SJCRH30 (cell line): ENCODE measurements around the gene ZSWIM6. TPM values are rescaled to one million over a fixed set of nuclear protein-coding genes. Genes with fewer than 3 reads are reported as not detected.

Experiments
- DNase-seq, 2 experiments: peaks; one replicate each; pipeline ENCODE4 v3.0.0-alpha.2; 2015 to 2020
- H3K27ac ChIP-seq: fragments of 250-450 bp; sonication (Bioruptor Pico); 2 replicates; pipeline ENCODE4 v1.5.1; 2020; ENCODE audit warnings: mild to moderate bottlenecking, moderate library complexity
- H3K27me3 ChIP-seq: fragments of 250-450 bp; sonication (Bioruptor Pico); 2 replicates; pipeline ENCODE4 v1.5.1; 2020; ENCODE audit warnings: mild to moderate bottlenecking, moderate library complexity
- H3K36me3 ChIP-seq: fragments of 250-450 bp; sonication (Bioruptor Pico); 2 replicates; pipeline ENCODE4 v1.5.1; 2020; ENCODE audit warnings: mild to moderate bottlenecking, moderate library complexity
- H3K4me1 ChIP-seq: fragments of 250-450 bp; sonication (Bioruptor Pico); 2 replicates; pipeline ENCODE4 v1.5.1; 2020; ENCODE audit warnings: mild to moderate bottlenecking, moderate library complexity
- H3K4me3 ChIP-seq: fragments of 250-450 bp; sonication (Bioruptor Pico); 2 replicates; pipeline ENCODE4 v1.5.1; 2020; ENCODE audit warnings: mild to moderate bottlenecking, moderate library complexity
- H3K9me3 ChIP-seq: fragments of 250-450 bp; sonication (Bioruptor Pico); replicated peaks from 2 replicates; pipeline ENCODE4 v1.5.1; 2020; ENCODE audit warnings: mild to moderate bottlenecking, moderate library complexity
- total RNA-seq: library from RNA; depleted of rRNA; stranded (reverse); fragments of >200 nt; shearing (Covaris generic); gene quantifications from 2 replicates; pipeline ENCODE4 v1.2.3, GENCODE V29; 2014

Gene ZSWIM6
- total RNA-seq, 1 experiment from 2014 or later = 12.0 TPM

GRCh38 chr5:61461417-61461816, 129.4 kb downstream of the ZSWIM6 start:
- no peaks in the 10 kb centered on the region for H3K36me3 ChIP-seq
- DNase-seq = peak in 1 of 2 experiments; percentile 24
- H3K9me3 ChIP-seq = no peaks in the 10 kb centered on the region; the same call in 1 of the 2 replicates
- peaks cover 15% of the 10 kb centered on the region for H3K4me1 ChIP-seq
- H3K4me3 ChIP-seq = no peak overlapping the region
- H3K27me3 ChIP-seq = no peaks in the 10 kb centered on the region
- no peak overlapping the region for H3K27ac ChIP-seq

DNA sequence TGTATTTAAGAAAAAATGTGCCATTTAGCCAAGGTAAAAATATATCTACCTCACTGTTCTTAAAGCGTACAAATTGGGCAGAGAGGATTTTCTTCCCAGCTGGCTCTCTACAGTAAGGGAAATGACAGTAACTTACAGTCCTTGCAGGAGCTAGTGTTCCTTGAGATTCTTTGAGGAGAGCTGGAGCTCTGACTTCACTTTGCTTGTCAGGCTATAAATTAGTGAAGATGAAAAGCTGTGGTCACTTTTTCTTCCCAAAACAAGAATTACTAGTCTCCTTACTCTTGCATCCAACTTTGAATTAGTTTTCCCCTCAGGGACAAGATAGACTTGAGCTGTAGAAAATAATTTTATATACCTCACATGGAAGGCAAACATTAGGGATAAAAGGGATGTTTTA, 129.9 kb downstream of the ZSWIM6 start:
- peaks cover 15% of the 10 kb centered on the region for H3K4me1 ChIP-seq
- no peaks in the 10 kb centered on the region for H3K27me3 ChIP-seq
- no peaks in the 10 kb centered on the region; the same call in 1 of the 2 replicates for H3K9me3 ChIP-seq
- H3K36me3 ChIP-seq = no peaks in the 10 kb centered on the region
- no peak overlapping the region for H3K4me3 ChIP-seq
- H3K27ac ChIP-seq = no peak overlapping the region
- DNase-seq = no peak

- H3K36me3 ChIP-seq = no peaks in the 10 kb centered on the region
- H3K27me3 ChIP-seq = no peaks in the 10 kb centered on the region
- H3K9me3 ChIP-seq = no peaks in the 10 kb centered on the region; the same call in 1 of the 2 replicates
- H3K4me1 ChIP-seq = peaks cover 24% of the 10 kb centered on the region
- no peak overlapping the region for H3K4me3 ChIP-seq
- no peak for DNase-seq
- H3K27ac ChIP-seq = no peak overlapping the region
Measured at GRCh38 chr5:61463596-61463995, 131.5 kb downstream of the ZSWIM6 start.

- no peak for DNase-seq
- no peak overlapping the region for H3K27ac ChIP-seq
- H3K9me3 ChIP-seq = no peaks in the 10 kb centered on the region; the same call in 1 of the 2 replicates
- no peaks in the 10 kb centered on the region for H3K36me3 ChIP-seq
- peaks cover 24% of the 10 kb centered on the region for H3K4me1 ChIP-seq
- H3K4me3 ChIP-seq = no peak overlapping the region
- H3K27me3 ChIP-seq = no peaks in the 10 kb centered on the region
Measured at GRCh38 chr5:61464512-61464911, 132.5 kb downstream of the ZSWIM6 start.

DNA sequence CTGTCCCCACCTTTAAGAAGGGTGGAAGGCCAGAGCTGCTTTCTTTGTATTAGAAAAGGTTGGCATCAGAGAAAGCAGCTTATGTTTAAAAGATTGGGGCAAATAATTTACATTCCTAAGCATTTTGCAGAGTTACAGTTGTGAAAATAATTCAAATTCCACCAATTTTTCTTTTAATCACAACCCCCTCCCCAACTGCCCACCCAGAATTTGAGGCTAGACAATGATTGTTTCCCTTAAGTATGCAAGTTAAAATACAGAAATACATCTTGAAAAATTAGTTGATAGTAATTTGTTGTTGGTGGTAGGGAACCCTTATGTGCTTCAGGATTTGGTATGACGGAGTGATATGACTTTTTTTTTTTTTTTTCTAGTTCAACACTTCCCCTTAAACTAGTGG, 133.0 kb downstream of the ZSWIM6 start:
- no peak for DNase-seq
- H3K4me3 ChIP-seq = no peak overlapping the region
- H3K27me3 ChIP-seq = no peaks in the 10 kb centered on the region
- no peak overlapping the region for H3K27ac ChIP-seq
- H3K36me3 ChIP-seq = no peaks in the 10 kb centered on the region
- H3K4me1 ChIP-seq = peaks cover 24% of the 10 kb centered on the region
- H3K9me3 ChIP-seq = no peaks in the 10 kb centered on the region

- Histone ChIP-seq H3K4me3 (no peak overlapping the region), H3K9me3 (no peaks in the 10 kb centered on the region), H3K27me3 (no peaks in the 10 kb centered on the region), H3K27ac (no peak overlapping the region), H3K4me1 (peaks cover 21% of the 10 kb centered on the region), H3K36me3 (no peaks in the 10 kb centered on the region)
- no peak for DNase-seq
Measured at GRCh38 chr5:61465496-61465895, 133.4 kb downstream of the ZSWIM6 start.

GRCh38 chr5:61466017-61466416, 134.0 kb downstream of the ZSWIM6 start:
- no peak overlapping the region for H3K27ac ChIP-seq

DNA sequence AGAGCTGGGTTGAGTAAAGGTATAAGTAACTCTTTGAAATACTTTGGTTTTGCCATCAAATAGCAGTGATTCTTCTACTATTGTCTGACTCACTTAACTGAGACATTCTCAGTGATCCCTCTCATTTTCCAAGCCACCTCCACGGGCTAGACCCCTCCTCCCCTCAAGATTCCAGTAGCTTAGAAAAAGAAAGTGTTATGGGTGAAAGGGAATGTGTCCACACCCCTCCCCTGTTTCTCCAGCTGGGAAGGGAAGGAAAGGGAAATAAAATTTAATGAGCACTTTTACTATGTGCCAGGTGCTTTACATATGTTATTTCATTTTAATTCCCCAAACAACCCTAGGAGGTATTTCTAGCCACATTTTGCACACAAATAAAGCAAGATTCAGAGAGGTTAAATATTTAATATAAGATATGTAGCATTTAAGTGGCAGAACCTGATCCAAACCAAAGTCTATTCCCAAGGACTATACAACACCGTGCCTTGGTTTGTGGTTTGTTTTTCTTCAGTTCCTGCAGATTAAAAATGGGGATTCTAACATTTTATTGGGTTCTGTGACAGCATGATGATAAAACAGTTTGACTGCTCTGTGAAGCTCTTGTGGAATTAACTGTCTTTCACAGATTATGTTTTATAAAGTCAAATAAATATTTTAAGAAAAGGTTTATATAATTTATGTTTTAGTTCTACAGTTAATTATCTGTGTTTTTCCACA, 135.9 kb downstream of the ZSWIM6 start:
- Histone ChIP-seq H3K4me3 (no peak overlapping the region), H3K4me1 (peaks cover 12% of the 10 kb centered on the region), H3K27me3 (no peaks in the 10 kb centered on the region), H3K27ac (no peak overlapping the region), H3K9me3 (no peaks in the 10 kb centered on the region), H3K36me3 (0 out of 2 replicates have a peak, but pooled peaks cover 2% of the 10 kb centered on the region)
- peak in 1 of 2 experiments; percentile 16 for DNase-seq

More at GRCh38 chr5:61466017-61466416, 134.0 kb downstream of the ZSWIM6 start:
- Histone ChIP-seq H3K4me1 (peaks cover 21% of the 10 kb centered on the region), H3K4me3 (no peak overlapping the region), H3K9me3 (no peaks in the 10 kb centered on the region), H3K27me3 (no peaks in the 10 kb centered on the region), H3K36me3 (no peaks in the 10 kb centered on the region)
- no peak for DNase-seq

- H3K4me1 ChIP-seq = peaks cover 12% of the 10 kb centered on the region
- H3K4me3 ChIP-seq = no peak overlapping the region
- 0 out of 2 replicates have a peak, but pooled peaks cover 6% of the 10 kb centered on the region for H3K36me3 ChIP-seq
- no peak for DNase-seq
- no peak overlapping the region for H3K27ac ChIP-seq
- H3K9me3 ChIP-seq = no peaks in the 10 kb centered on the region
- H3K27me3 ChIP-seq = no peaks in the 10 kb centered on the region
Measured at GRCh38 chr5:61468483-61468865, 136.4 kb downstream of the ZSWIM6 start.

GRCh38 chr5:61471352-61471751, 139.3 kb downstream of the ZSWIM6 start:
- Histone ChIP-seq H3K27ac (no peak overlapping the region), H3K36me3 (peaks cover 9% of the 10 kb centered on the region; the same call in 1 of the 2 replicates), H3K9me3 (no peaks in the 10 kb centered on the region)

GRCh38 chr5:61472172-61472958, 140.3 kb downstream of the ZSWIM6 start:
- DNase-seq = no peak
- Histone ChIP-seq H3K9me3 (no peaks in the 10 kb centered on the region), H3K4me1 (peaks cover 9% of the 10 kb centered on the region), H3K4me3 (no peak overlapping the region), H3K36me3 (peaks cover 9% of the 10 kb centered on the region; the same call in 1 of the 2 replicates), H3K27me3 (no peaks in the 10 kb centered on the region), H3K27ac (no peak overlapping the region)

More at GRCh38 chr5:61471352-61471751, 139.3 kb downstream of the ZSWIM6 start:
- Histone ChIP-seq H3K4me3 (no peak overlapping the region), H3K4me1 (peaks cover 9% of the 10 kb centered on the region), H3K27me3 (no peaks in the 10 kb centered on the region)
- no peak for DNase-seq

DNA sequence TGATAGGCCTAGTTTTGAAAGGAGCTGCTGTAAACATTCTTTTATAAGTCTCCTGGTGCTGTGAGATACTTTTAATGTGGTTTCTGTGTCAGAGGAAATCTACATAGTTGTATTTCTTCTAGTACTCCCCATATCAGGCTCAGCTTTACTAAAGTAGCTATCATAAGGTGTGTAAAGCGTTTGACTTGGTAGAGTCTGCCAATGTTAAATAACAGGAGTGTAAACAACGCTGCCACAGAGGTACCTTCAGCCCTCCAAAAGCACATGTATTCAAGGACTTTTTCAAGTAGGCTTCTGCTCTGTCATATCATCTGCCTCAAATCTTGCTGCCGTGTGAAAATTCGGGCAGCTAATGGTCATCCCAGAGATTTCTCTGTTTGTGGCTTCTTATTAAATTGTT, 142.7 kb downstream of the ZSWIM6 start:
- H3K27me3 ChIP-seq = no peaks in the 10 kb centered on the region
- peaks cover 17% of the 10 kb centered on the region for H3K36me3 ChIP-seq
- H3K4me3 ChIP-seq = no peak overlapping the region
- no peaks in the 10 kb centered on the region for H3K9me3 ChIP-seq
- no peak for DNase-seq
- no peak overlapping the region for H3K27ac ChIP-seq
- no peaks in the 10 kb centered on the region for H3K4me1 ChIP-seq

- no peak for DNase-seq
- Histone ChIP-seq H3K27ac (no peak overlapping the region), H3K4me1 (no peaks in the 10 kb centered on the region), H3K36me3 (peaks cover 20% of the 10 kb centered on the region), H3K9me3 (no peaks in the 10 kb centered on the region), H3K4me3 (no peak overlapping the region), H3K27me3 (no peaks in the 10 kb centered on the region)
Measured at GRCh38 chr5:61477788-61478187, 145.7 kb downstream of the ZSWIM6 start.

DNA sequence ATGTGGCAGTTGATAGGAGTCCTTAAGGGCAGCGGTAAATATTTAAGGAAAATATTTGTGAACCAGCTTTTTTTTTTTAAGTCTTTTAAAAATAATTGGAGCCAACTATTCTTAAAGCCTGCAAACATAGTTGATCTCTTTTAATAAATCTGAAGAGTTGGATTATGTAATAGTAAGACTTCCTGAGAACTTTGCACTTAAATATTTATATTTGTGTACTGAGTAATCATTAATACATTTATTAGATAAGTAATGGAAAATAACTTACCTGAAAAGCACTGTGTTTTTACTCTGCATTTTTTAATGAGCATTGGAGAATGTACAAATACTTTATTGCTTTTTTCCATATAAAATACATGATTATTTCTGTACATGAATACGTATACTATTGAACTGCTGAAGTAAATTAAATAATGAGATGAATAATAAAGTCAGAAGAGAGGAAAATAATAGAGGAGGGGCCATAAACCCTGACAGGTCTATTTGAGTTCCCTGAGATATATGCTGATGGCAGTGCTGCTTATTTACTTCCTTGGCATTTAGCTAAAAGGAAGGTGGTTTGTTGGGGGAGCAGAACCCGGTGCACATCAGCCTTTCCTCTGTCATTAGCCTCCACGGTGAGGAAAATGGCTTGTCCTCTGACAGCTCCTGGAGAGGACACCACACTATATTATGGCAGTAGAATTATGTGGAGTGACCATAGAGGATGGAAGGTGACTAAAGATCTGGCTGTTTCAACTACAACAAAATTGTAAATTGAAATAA, 148.0 kb downstream of the ZSWIM6 start:
- H3K4me3 ChIP-seq = no peak overlapping the region
- H3K4me1 ChIP-seq = no peaks in the 10 kb centered on the region
- H3K9me3 ChIP-seq = no peaks in the 10 kb centered on the region
- H3K36me3 ChIP-seq = peaks cover 12% of the 10 kb centered on the region
- no peak overlapping the region for H3K27ac ChIP-seq
- no peaks in the 10 kb centered on the region for H3K27me3 ChIP-seq
- no peak for DNase-seq

DNA sequence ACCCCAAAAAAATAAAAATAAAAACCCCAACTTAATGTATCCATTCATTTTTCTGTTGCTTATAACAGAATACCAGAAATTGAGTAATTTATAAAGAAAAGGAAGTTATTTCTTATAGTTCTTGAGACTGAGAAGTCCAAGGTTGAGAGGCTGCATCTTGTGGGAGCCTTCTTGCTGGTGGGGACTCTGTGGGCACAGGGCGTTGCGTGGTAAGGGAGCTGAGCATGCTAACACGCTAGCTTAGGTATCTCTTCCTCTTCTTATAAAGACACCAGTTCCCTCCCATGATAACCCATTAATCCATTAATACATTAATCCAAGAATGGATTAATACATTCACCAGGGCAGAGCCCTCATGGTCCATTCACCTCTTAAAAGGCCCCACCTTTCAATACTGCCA, 150.9 kb downstream of the ZSWIM6 start:
- H3K27ac ChIP-seq = no peak overlapping the region
- peaks cover 8% of the 10 kb centered on the region for H3K36me3 ChIP-seq
- no peak for DNase-seq
- H3K27me3 ChIP-seq = no peaks in the 10 kb centered on the region
- no peaks in the 10 kb centered on the region for H3K9me3 ChIP-seq
- H3K4me1 ChIP-seq = peaks cover 10% of the 10 kb centered on the region
- H3K4me3 ChIP-seq = no peak overlapping the region
